GM21423 (cell line): ENCODE measurements around the gene CSH1.
"Not testable (repeated sequence)": the region's sequence is repeated elsewhere in the genome, so short reads cannot be mapped to it uniquely, and the experiment has no call there.

Source experiments
- ATAC-seq: cut with Tn5 transposase; IDR thresholded peaks from one replicate; pipeline ENCODE4 v1.9.1; 2021; ENCODE audit warnings: mild to moderate bottlenecking, moderate library complexity; ENCODE audit not compliant: unreplicated experiment

Gene CSH1

GRCh38 chr17:63907161-63907778 is 10.9 kb upstream of the CSH1 start:
- ATAC-seq: not testable (repeated sequence)

- not testable (repeated sequence) for ATAC-seq
These were observed 8.4 kb upstream of the CSH1 start for GRCh38 chr17:63904796-63905195.

- not testable (repeated sequence) for ATAC-seq
These were observed 7.4 kb upstream of the CSH1 start for GRCh38 chr17:63903787-63904201.

- not testable (repeated sequence) for ATAC-seq
These were observed 5.6 kb upstream of the CSH1 start for GRCh38 chr17:63901971-63902370.

GRCh38 chr17:63898899-63899798 is 2.8 kb upstream of the CSH1 start:
- ATAC-seq: not testable (repeated sequence)

GRCh38 chr17:63894821-63895220 is 1.6 kb downstream of the CSH1 start:
- not testable (repeated sequence) for ATAC-seq

GRCh38 chr17:63894021-63894420 is 2.4 kb downstream of the CSH1 start:
- ATAC-seq: not testable (repeated sequence)

GRCh38 chr17:63892316-63893037 is 3.9 kb downstream of the CSH1 start:
- not testable (repeated sequence) for ATAC-seq

GRCh38 chr17:63889026-63889848 is 7.1 kb downstream of the CSH1 start:
- ATAC-seq: not testable (repeated sequence)

GRCh38 chr17:63885119-63885518 is 11.3 kb downstream of the CSH1 start:
- not testable (repeated sequence) for ATAC-seq

- ATAC-seq: not testable (repeated sequence)
These were observed 13.7 kb downstream of the CSH1 start for GRCh38 chr17:63882626-63883126.

- no peak for ATAC-seq
These were observed 14.3 kb downstream of the CSH1 start, which contains the start of gene GH2 for GRCh38 chr17:63881935-63882601. TSS of gene GH2 (minus strand) at chr17:63881944. CDS start at chr17:63881801, 143 bp downstream.

GRCh38 chr17:63881337-63881736 is 15.0 kb downstream of the CSH1 start:
- ATAC-seq: not testable (repeated sequence)

- no peak for ATAC-seq
These were observed 15.7 kb downstream of the CSH1 start for GRCh38 chr17:63880706-63881105.

GRCh38 chr17:63878413-63878812 is 18.0 kb downstream of the CSH1 start:
- not testable (repeated sequence) for ATAC-seq

GRCh38 chr17:63874693-63875092 is 21.7 kb downstream of the CSH1 start:
- ATAC-seq: not testable (repeated sequence)

- ATAC-seq: not testable (repeated sequence)
These were observed 22.2 kb downstream of the CSH1 start for GRCh38 chr17:63874061-63874626.

- ATAC-seq: not testable (repeated sequence)
These were observed 22.8 kb downstream of the CSH1 start, which contains the start of gene CSH2 for GRCh38 chr17:63873577-63873976. TSS of gene CSH2 (minus strand) at chr17:63873677. CDS start at chr17:63873614, 63 bp downstream.
